Ecto neural progenitor cell (in vitro differentiated cells): ENCODE results near the gene CEP20.

ENCODE experiments used
- DNase-seq: peaks from one replicate; pipeline ENCODE4 v3.0.0-alpha.2; 2018; ENCODE audit warnings: low spot score

The CEP20 gene

DNA sequence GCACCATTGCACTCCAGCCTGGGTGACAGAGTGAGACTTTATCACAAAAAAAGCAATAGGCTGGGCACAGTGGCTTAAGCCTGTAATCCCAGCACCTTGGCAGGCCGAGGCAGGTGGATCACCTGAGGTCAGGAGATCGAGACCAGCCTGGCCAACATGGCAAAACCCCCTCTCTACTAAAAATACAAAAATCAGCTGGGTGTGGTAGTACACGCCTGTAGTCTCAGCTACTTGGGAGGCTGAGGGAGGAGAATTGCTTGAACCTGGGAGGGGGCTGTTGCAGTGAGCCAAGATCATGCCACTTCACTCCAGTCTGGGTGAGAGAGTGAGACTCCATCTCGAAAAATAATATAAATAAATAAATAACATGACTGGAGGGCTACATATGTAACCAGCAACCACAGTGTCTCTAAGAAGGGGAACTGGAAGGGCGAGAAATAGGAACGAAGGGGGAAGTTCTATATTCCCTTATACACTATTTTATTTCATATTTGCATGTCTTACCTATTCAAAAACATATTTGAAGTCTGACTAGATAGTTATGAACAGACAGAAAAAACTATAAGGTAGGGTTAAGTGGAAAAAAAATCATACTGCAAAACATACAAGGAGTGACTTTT, 57.5 kb downstream of the CEP20 start:
- DNase-seq: no peak

DNA sequence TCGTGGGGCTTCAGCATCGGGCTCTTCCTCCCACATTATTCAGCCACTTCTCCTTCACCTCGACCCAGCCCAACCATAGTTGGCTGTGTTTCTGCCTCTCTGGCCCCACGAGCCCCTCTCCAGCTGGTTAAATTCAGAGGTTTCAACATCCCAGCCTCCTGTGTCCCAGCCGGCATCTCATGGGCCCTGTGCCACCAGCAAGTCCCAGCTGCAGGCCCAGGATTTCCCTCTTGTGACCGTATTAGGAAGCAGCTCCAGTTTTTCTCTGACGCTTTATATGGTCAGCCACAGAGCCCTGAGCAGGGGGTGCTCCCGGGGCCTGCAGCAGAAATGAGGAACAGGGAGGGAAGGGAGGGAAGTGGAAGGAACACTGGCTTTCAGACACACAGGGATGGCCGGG, 58.9 kb downstream of the CEP20 start:
- DNase-seq: no peak

DNA sequence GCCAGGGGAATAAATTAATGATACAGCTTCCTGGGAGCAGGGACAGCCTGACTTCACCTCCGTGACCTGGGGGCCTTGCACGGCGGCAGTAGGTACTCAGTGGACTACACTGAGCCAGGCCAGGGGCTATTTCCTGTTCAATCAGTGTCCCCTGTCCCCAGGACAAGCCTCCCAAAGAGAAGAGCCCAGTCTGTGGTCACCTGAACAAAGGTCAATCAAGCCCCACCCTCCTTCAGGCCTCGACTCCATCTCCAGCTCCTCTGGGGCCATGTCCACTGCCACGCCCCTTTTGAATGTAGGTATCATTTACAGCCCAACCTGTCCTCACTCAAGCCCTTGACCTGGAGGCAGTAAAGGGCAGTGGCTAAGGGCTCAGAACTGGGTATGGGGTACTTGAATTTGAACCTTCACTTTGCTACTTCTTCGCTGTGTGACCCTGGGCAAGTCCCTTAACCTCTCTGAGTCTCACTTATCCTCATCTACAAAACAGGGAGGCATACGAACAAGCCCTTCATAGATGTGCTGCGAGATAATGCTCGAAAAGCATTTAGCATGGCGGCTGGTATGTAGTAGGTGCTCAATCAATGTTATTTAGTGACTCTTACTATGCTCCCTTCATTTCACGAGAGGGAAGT, 60.6 kb downstream of the CEP20 start:
- no peak for DNase-seq

DNA sequence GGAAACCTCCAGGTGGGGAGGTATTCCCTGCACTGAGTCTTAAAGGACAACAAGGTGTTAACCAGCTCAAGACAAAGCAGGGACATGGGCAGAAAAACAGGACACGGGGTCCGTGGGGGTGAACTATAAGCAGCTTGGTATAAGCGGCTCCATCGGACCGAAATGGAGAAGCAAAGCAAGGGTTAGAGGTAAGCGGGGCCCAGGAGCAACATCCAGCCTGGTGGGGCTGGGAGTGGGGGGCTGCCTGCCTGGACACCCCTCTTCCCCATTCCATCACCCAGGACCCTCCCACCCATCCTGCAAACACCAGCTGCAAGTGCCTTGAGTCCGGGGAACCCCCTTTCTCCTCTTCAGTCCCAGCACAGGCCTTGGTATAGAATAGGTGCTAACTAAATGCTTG, 61.1 kb downstream of the CEP20 start:
- DNase-seq: no peak

DNA sequence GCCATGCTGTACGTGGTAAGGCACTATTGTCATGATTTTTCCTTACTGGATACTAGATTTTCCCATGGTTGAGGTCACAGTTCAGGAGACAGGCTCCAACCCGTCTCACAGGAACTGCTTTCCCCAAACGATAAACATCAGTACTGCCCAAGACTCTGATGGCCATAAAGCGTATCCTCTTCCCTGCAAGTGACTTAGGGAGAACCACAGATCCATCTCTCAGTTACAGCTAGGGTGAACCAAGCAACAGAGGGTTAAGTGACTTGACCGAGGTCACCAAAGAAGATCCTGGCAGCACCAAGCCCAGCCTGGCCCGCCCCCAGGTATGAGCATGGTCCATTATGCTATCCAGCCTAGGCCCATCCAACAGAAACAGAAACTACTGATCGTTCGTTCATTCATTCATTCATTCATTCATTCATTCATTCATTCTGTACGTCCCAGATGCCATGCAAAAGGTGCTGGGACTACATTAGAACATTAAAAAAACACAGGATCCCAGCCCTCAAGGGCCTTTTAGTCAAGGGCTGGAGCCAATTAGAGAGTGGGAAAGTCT, 62.6 kb downstream of the CEP20 start:
- no peak for DNase-seq

DNA sequence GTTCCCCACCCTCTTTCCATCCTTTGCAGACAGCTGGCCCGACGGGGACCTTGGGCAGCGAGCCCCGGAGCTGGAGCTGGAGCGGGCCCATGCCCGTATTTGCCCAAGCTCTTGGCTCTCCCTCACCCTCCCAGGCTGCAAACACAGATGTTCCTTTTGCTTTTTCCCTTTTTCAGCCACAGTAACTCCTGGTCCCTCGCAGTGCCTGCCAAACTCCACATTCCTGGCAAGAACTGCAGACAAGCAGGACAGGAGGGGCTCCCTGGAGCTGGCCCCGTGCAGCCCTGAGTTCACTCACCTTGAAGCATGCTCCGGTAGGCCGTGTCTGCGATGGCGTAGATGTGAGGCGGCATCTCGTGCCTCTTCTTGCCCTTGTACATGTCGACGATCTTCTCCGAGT, 65.4 kb downstream of the CEP20 start:
- no peak for DNase-seq

DNA sequence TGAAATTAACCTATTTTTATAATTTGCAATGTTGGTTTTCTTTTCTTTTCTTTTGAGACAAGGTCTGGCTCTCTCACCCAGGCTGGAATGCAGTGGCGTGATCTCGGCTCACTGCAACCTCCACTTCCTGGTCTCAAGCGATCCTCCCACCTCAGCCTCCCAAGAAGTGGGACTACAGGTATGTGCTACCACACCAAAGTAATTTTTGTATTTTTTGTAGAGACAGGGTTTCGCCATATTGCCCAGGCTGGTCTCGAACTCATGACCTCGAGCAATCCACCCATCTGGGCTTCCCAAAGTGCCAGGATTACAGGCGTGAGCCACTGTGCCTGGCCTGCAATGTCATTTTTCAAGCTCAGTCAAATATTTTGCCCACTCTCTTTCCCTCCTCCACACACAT, 67.6 kb downstream of the CEP20 start:
- no peak for DNase-seq

DNA sequence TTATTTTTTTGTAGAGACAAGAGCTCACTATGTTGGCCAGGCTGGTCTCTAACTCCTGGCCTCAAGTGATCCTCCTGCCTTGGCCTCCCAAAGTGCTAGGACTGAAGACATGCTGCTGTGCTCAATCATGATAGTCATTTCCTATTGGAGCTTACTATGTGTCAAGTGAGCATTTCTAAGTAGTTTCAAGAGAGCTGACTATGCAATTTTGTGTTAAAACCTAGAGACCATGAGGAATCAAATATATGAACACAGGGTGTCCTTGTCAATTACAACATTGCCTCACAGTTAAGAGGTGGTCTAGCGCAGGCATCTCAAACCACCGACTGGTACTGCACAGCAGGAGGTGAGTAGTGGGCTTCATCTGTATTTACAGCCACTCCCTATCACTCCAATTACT, 69.4 kb downstream of the CEP20 start:
- DNase-seq: no peak

DNA sequence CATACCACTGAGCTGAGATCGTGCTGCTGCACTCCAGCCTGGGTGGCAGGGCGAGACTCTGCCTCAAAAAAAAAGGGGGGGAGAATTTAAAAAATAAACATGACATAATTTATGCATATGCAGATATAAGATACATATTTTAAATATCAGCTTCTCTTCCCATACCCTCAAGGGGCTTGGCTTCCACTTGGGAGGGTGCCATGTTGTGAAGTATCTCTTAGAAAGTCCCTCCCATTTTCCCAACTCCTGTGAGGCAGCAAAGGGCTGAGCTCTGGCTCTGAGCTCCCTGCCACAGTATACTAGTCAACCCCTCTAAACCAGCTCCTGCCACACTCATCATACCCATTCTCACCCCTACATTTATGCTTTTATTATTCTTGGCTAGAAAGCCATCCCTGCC, 71.0 kb downstream of the CEP20 start:
- DNase-seq: no peak

DNA sequence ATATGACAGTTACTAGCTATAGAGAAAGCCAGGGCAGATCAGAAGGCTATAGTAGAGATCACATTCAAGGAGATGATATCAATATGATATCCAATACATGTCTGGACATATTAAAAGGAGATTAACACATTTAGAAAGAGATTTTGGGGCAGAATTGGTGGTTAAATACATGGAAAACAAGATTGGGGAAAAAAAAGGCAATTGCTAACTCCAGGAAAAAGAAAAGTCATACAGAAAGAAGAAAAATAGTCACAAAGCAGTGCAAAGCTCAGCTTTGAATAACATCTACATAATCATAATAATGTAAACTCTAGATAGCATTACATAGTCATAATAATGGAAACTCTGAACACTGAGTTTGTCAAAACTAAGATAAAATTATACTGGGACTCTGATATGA, 72.2 kb downstream of the CEP20 start:
- no peak for DNase-seq
